ENCODE results near the gene DDA1.

The DDA1 gene

DNA sequence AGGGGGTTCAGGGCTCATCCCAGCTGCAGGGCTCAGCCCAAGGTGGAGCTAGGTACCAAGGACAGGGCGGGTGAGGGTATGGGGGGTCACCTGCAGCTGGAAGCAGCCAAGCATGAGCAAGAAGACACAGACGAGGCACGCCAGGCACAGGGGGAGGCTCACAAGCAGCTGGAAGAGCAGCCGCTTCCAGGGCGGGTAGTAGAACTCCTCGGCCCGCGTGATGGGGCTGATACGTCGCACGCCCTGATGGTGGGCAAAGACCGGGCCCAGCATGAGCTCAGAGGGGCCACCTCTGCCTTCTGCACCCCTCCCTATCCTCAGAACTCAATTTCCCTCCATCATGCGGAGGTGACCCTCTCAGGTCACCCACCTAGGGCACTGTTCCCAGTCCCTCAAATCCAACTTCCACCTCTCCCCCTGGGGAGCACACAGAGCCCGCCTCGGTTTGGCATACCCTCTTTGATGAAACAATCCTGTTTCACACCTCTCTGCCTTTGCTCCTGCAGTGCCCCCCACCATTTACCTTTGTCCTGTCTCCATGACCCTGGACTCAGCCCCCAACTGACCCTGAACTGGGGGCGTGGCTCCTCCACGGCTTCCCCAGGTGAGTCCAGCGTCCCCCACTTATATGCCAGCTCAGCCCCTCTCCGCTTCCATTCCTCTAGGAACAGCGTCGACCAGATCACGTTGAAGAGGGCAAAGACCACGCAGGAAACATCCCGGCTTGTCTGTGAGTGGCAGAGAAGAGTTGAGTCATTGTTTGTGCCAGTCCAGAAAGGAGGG lies 21.1 kb downstream of the DDA1 start:
- DNase-seq: no peak

DNA sequence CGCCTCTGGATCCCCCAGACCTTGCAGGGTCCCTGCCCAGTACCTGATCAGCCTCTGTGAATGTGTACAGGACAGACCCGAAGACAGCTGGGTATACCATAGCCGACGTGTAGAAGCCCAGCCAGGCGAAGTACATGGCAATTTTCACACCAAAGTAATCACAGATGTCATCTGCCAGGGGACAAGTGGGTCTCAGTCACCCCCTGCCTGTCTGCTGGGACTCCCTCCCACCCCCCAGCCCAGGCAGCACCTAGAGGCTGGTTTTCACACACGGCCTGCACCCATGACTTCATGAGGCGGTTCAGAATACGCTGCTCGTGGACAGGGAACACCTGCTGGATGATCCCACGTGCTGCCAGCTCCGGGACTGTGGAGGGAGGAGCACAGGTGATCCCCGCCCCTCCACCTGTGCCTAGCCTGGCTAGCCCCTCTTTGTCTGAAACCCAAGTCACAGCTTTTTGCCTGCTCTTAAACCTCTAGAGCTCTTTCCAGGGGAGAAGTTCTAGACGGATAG lies 21.7 kb downstream of the DDA1 start:
- peak; percentile 18 for DNase-seq

DNA sequence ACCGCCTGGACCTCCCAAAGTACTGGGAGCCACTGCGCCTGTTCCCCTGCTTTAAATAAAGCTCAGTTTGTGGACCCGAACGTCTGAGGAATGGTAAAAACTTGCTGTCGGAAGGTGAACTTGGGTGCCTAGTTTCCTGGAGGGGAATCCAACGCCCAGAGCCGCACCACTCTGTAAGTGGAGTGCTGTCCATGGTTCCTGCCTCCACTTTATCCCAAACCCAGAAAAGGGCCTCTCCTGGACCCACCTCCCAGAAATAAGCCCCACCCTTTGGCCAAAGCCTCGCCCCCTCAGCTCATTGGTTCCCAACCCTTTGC lies 23.0 kb downstream of the DDA1 start:
- no peak for DNase-seq

DNA sequence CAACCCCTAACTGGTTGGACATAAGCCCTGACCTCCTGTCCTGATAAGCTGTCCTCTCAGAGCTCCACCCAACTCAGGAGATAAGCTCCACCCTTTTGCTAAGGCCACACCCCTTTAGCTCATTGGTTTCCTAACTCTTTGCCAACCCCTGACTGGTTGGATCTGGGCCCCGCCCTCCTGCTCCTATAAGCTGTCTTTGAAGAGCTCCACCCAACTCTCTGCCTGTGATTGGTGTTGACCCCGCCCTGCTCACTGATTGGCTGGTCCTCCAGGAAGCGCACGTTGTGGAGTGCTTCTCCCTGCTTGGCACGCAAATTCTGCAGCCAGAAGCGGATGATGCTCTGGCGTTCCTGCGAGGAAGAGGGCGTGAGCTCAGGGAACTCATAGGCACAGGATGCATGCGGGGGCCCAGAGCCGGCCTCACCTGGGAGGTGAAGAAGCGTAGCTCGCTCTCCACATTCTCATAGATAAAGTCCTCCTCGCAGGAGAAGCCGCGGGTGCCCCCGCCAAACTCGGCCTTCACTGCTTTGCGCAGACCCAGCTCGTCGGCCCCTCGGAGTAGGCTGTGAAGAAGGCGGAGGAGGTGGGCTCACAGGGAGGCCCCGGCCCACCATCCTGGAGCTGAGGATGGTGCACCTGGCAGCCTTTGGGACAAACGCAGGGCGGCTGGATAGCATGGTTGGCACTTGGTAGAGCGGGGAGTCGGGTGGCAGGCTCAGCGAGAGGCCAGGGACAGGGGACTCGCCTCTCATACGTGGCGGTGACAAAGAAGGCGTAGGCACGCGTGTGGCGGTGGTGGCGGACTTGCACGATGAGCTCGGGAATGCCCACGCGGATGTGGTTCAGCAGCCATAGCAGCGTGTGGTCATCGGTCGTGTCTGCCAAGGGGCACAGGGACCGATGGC lies 23.6 kb downstream of the DDA1 start:
- peak; percentile 9 for DNase-seq

DNA sequence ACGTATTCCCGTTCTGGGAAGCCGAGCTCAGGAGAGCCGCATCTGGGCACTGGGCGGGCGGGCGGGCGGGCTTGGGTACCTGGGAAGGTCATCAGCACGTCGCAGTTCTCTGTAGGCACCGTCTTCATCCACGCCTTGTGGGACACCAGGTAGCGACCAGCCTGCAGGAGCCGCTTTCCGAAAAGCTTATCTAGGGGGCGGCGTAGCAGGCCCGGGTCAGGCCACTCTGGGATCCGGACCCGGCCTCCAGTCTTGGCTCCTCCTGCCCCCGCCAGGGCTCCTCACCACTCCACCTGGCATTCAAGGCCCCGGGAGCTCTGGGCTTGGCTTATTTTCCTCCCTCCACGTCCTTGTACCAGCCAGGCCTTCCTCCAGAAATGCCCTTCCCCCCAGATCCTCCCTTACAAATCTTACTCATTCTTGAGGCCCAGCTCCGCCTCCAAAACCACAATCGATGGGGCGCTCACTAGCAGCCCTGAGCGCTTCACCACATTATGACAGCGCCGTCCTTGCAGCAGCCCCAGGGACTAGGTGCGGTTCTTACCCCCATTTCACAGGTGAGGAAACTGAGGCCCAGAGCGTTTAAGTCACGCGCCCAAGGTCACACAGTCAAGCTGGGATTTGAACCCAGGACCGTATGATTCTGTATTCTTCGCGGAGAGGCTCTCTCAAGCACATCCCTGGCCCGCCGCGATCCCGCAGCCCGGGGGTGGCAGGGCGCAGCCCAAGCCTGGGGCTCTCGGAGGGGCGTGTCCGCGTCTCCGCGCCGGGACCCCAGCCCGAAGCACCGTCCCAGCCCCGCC lies 24.4 kb downstream of the DDA1 start:
- DNase-seq: no peak

DNA sequence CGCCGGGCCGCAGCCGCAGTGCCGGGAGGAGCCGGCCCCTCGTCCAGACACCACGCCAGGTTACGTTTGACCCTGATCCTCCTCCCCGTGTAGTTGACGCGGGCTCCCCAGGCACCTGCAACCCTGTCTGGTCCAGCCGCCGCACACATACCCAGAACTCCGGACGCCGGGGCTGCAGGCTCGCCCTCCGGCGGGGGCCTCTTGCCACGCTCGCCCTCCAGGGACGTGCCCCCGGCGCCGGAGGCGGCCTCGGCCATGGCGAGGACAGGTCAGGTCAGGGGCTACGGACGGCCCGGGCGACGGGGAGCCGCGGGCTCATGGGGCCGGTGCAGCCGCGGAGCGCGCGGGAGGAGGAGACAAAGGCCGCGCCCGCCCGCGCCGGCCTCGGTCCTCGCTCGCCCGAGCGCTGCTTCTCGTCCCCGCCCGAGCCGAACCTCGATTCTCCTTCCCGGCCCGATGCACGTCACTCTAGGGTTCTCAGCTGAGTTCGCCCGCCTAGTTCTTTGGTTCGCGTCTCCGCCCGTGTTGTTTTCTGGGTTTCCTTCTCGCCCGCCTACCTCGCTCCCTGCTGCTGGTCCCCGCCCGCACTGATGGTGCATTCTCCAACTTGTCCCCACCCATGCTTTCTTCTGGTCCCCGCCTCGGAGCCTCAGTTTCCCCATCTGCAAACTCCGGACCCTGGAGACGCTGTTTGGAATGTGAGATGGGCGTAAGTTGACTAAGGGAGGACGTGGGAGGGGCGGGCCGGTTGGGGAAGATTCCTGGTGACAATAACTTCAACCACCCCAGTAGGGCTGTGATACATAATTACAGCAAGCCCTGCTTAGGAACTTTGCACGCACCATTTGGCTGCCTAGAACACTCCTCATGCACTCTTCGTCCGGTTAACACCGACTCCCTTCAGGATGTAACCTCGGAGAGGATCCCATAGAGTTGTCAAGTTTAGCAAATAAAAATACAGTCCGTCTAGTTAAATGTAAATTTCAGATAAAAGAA lies 25.3 kb downstream of the DDA1 start, which contains the start of gene ANO8:
Gene ANO8 (minus strand): TSS at position 442 of the 996 bp plus-strand sequence. CDS start 185 bp downstream, at position 257.
- DNase-seq: peak; percentile 93

DNA sequence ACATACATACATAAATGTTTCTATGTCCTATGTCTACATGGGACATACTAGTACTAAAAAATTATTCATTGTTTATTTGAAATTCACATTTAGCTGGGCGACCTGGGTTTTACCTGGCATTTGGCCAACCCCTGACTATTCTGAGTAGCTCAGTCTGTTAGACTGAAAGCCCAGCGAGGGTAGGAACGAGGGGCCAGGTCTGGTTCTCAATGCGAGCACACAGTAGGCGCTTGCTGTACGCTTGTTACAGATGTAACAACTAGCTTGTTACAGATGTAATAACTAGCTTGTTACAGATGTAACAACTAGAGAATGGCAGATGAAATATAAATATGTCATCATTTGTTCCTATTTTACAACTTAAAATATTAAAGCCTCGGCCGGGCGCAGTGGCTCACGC lies 26.2 kb downstream of the DDA1 start:
- peak; percentile 8 for DNase-seq

DNA sequence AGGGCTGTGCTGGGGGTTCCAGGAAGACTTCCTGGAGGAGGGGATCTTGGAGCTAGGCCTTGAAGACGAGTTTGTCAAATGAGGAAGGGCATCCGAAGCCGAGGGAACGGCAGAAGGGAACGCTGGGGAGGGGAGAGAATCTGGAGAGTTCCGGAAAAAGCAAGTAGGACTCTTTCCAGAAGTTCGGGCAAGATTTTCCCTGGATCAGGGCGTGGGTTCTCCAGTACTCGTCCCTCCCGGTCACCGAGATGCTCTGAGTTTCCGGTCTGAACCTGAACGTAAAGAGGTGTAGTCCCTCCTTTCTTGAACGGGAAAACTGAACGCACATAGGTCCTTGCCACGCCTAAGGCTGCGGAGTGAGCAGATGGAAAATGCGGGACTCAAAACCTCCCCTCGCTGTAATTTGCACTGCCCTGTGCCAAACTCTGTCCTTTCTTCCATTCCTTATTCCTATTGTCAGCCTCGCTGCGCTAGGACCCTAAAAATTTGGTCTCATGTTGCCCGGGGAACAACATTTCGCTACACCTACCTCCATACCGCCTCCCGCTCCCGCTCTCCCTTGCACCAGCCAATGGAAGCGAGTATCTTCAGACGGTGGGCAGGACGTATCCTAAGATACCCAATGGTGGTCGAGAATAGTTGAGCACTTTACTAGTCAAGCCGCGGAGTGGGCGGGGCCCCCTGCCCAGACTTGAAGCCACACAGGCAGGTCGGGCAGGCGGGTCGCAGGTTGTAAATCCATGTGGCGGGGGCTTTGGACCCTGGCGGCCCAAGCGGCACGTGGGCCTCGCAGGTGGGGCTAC lies 27.7 kb downstream of the DDA1 start, which contains the start of gene GTPBP3:
Gene GTPBP3 (plus strand): TSS at position 682 of the 803 bp plus-strand sequence. CDS start 59 bp downstream, at position 741.
- DNase-seq: peak; percentile 98

DNA sequence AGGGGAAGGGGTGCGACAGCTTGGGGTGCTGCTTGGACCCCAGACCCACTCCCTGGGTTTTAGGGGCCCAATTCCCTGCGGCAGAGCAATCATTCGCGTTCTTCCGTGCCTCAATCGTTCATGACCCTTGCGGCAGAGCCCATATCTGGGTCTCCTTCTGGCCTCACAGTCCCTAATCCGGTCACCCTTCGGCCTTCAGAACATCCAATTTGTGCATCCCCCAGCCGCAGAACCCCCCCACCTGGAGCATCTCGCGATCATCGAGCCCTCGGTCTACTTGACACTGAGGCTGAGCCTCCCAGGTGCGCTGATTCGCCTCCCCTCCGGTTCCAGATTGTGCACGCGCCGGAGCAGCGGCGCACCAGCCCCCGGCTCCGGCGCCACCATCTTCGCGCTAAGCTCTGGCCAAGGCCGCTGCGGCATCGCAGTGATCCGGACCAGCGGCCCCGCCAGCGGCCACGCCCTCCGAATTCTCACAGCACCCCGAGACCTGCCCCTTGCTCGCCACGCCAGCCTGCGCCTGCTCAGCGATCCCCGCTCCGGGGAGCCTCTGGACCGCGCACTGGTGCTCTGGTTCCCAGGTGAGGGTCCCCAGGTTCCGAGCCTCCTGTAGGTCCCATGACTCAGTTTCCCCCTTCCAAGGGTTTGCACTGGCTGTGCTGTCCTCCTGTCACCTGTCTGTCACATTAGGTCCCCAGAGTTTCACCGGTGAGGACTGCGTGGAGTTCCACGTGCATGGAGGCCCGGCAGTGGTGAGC lies 28.5 kb downstream of the DDA1 start:
- DNase-seq: no peak

DNA sequence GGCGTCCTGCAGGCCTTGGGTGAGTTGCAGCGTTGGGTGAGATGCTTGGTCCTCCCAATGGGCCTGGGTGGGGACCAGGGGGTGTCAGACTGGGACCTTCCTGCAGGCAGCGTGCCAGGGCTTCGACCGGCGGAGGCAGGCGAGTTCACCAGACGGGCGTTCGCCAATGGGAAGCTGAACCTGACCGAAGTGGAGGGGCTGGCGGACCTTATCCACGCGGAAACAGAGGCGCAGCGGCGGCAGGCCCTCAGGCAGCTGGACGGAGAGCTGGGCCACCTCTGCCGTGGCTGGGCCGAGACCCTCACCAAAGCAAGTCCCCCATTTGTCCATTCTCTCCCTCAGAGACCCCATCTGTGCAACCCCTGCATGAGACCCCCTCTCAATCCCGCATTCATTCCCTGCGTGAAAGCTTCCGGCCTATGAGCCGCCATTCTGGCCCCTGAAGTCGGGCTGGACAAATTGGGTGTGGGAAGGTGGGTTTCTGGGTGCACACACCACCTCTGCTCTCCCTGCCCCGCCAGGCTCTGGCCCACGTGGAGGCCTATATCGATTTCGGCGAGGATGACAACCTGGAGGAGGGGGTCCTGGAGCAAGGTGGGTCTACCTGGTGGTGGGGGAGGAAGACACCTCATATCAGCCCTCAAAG lies 29.2 kb downstream of the DDA1 start:
- DNase-seq: no peak

DNA sequence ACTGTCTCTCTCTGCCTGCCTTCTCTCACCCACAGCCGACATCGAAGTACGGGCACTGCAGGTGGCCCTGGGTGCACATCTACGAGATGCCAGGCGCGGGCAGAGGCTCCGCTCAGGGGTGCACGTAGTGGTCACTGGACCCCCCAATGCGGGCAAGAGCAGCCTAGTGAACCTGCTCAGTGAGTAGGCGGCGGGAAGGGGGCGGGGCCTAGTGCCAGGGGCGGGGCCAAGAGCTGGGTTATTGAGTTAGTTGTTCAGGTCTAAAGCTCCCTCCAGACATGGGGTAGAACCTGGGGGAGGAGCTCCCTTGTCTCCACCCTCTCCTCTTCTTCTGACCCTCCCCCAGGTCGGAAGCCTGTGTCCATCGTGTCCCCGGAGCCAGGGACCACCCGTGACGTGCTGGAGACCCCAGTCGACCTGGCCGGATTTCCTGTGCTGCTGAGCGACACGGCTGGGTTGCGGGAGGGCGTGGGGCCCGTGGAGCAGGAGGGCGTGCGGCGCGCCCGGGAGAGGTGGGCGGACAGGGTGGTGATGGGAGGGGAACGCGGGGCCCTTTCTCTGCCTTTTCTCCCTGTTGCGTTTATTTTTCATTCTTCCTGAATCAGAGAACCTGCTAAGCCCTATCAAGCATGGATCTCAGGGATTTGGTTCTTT lies 29.9 kb downstream of the DDA1 start:
- DNase-seq: no peak

DNA sequence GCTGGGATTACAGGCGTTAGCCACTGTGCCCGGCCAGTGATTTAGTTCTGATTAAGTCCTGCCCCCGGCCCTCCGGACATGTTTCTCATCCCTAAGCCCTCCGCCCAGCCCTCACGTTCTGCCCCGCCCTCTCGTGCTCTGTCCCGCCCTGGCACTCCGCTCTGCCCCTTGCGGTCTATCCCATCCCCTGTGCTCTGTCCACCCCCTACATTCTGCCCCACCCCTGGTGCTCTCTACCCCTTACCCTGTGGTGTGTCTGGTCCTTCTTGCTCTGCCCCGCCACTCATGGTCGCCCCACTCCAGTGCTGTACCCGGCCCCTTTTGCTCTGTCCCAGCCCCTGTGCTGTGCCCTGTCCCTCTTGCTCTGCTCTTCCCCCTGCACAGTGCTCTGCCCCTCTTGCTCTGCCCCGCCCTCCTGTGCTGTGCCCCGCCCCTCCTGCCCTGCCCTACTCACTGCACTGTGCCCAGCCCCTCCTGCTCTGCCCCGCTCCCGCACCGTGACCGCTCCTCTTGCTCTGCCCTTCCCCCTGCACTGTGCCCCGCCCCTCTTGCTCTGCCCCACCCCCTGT lies 31.0 kb downstream of the DDA1 start:
- DNase-seq: no peak

DNA sequence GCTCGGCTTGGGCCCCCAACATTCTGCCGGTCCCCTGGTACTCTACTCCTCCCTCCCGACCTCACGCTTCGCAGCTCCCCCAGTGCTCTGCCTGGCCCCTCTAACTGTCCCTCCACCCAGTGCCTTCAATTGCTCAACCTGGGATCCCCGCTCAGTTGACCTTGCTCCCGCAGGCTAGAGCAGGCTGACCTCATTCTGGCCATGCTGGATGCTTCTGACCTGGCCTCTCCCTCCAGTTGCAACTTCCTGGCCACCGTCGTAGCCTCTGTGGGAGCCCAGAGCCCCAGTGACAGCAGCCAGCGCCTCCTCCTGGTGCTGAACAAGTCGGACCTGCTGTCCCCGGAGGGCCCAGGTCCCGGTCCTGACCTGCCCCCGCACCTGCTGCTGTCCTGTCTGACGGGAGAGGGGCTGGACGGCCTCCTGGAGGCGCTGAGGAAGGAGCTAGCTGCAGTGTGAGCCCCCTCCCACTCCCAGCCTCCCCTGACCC lies 31.6 kb downstream of the DDA1 start:
- no peak for DNase-seq

DNA sequence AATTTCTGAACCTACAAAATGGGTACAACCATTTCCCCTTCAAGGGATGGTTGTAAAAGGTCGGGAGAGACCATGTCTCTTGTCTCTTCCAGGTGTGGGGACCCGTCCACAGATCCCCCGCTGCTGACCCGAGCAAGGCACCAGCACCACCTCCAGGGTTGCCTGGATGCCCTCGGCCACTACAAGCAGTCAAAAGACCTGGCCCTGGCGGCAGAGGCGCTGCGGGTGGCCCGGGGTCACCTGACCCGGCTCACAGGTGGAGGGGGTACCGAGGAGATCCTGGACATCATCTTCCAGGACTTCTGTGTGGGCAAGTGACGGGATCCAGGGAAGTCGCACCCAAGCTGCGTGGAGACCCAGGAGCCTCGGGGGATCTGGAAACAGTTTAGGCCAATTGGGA lies 32.0 kb downstream of the DDA1 start:
- no peak for DNase-seq

DNA sequence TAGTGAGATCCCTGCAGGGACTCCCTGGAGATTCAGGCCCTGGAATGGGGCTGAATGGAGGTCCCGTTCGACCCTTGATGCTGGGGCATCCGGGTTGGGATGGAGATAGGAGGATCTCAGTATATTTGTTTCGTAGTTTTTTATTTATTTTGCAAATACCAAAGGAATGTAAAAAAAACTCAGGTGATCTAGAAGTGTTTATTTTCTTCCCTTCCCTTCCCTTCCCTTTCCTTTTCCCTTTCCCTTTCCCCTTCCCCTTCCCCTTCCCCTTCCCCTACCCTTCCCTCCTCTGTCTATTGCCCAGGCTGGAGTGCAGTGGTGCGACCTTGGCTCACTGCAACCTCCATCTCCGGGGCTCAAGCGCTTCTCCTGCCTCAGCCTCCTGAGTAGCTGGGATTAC lies 32.5 kb downstream of the DDA1 start:
- no peak for DNase-seq

DNA sequence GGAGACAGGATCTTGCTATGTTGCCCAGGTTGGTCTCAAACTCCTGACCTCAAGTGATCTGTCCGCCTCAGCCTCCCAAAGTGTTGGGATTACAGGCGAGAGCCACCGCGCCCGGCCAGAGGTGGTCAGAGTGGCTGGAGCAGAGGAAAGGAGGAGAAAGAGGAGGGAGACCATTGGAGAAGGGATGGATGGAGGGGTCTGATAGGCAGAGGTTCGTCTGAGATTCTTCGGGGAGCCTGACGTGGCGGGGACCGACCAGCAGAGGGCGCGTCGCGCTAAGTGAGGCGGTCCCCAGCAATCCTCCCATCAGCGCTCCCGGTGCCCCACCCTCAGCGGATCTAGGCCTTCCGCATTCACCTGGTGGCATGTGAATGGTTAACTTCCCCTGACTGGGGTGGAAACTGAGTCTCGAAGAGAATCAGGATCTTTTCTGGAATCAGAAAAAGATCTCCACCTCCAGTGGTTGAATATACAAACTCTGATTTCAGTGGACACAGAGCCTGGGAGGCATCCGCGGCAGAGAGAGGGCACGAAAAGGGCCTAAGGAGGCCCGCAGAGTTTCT lies 36.8 kb downstream of the DDA1 start:
- DNase-seq: peak; percentile 39

DNA sequence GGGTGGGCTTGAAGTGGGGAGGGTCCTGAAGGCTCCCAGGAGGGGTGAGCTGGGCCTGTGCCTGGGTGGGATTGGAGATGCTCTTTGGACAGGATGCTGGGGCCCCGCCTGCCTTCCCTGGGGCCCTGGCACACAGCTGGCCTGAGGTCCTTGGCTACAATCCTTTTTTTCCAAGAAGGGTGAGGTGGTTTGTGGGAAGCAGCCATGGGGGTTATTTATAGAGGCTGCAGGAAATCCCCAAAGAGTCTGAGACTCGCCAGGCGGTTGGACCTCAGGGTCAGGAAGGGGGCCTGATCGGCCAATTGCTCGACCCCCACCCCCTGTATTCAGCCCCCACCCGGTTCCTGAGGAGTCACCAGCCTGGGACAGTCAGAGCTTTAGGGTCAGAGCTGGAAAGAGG lies 38.0 kb downstream of the DDA1 start:
- no peak for DNase-seq

DNA sequence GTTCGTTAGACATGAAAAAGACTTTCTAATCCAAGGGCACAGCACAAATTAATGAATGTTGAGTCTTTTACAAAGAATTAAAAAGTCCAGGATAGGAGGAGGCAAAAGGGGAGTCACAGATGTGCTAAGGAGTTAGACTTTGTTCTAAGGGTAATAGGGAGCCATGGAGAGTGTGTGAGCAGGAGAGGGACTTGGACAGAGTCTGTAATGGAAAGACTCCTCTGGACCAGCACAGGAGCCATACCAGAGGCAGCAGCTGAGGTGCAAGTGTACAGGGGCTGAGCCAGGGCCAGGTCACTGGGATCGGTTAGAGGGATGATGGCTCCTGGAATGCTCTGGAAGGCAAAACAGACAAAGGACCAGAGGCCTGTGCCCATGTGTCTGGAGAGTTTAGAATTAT lies 38.5 kb downstream of the DDA1 start:
- no peak for DNase-seq
